ENCODE results near the gene EPS8. TPM values are rescaled to one million over a fixed set of nuclear protein-coding genes. Genes with fewer than 3 reads are reported as not detected.

Gene EPS8
- polyA plus RNA-seq, 1 of the 3 experiments (the other 2 are of a cell fraction) = 19.8 TPM

GRCh38 chr12:15823360-15824128 is 34.4 kb upstream of the EPS8 start:
- no peaks in the 10 kb centered on the region for H3F3A ChIP-seq (replicated peaks; ENCODE audit: insufficient read depth)
- CTCF ChIA-PET = no interaction called here

GRCh38 chr12:15819644-15820437 is 30.7 kb upstream of the EPS8 start:
- Histone ChIP-seq H3K79me2 (ENCODE audit: insufficient read depth) (no peaks in the 10 kb centered on the region), H4K20me1 (ENCODE audit: insufficient read depth) (no peaks in the 10 kb centered on the region), H3K9ac (no peak overlapping the region), H3K27me3 (ENCODE audit: insufficient read depth) (no peaks in the 10 kb centered on the region), H3K4me3 (ENCODE audit: low read depth in 2 of 2, low read length in 1 of 2) (no peak overlapping the region), H3F3A (replicated peaks; ENCODE audit: insufficient read depth) (no peaks in the 10 kb centered on the region), H3K36me3 (replicated peaks in 1 of 2; ENCODE audit: control insufficient read depth in 1 of 2, insufficient read depth in 2 of 2, low read length in 1 of 2) (peaks cover 0 to 3% of the 10 kb centered on the region in 2 experiments), H3K9me2 (no peaks in the 10 kb centered on the region), H3K4me1 (ENCODE audit: control insufficient read depth in 1 of 2, insufficient read depth in 2 of 2, low read depth in 1 of 2, low read length in 1 of 2) (no peaks in the 10 kb centered on the region), H2AFZ (ENCODE audit: low read depth) (no peak overlapping the region), H3K4me2 (no peak overlapping the region), H3K27ac (ENCODE audit: low read depth in 2 of 2, low read length in 1 of 2) (no peak overlapping the region), H3K9me3 (no peaks in the 10 kb centered on the region)
- CTCF ChIA-PET = no interaction called here
- DNase-seq = no peak
- TF ChIP-seq EZH2phosphoT487 (IDR thresholded peaks at IDR 0.05; ENCODE audit: borderline replicate concordance, low read depth) (no peak), RAD21 (IDR thresholded peaks at IDR 0.05; ENCODE audit: low read length) (no peak), TEAD4 (IDR thresholded peaks at IDR 0.05; ENCODE audit: borderline replicate concordance, insufficient read depth) (no peak), CHD2 (IDR thresholded peaks at IDR 0.05; ENCODE audit: low read length, partially characterized antibody) (no peak), ZBTB33 (IDR thresholded peaks at IDR 0.05; ENCODE audit: borderline replicate concordance, low read depth) (no peak), REST (IDR thresholded peaks at IDR 0.05; ENCODE audit: low read depth, low read length) (no peak), SIN3A (IDR thresholded peaks at IDR 0.05; ENCODE audit: borderline replicate concordance, low read depth, low read length) (no peak), JUND (IDR thresholded peaks at IDR 0.05) (no peak), MEF2A (IDR thresholded peaks at IDR 0.05; ENCODE audit: borderline replicate concordance, low read depth) (no peak), RXRA (IDR thresholded peaks at IDR 0.05; ENCODE audit: borderline replicate concordance, low read depth) (no peak), POLR2AphosphoS5 (IDR thresholded peaks at IDR 0.05; ENCODE audit: low read depth, low read length) (no peak), NFIC (IDR thresholded peaks at IDR 0.05; ENCODE audit: borderline replicate concordance) (no peak), PBX3 (IDR thresholded peaks at IDR 0.05) (no peak)
- POLR2A ChIA-PET = no interaction called here
- WGBS (ENCODE audit: low lambda C conversion rate) = 70% methylated on average over 3 of the region's 3 CpGs

More at GRCh38 chr12:15823360-15824128, 34.4 kb upstream of the EPS8 start:
- no peak overlapping the region for H3K4me3 ChIP-seq (ENCODE audit: low read depth in 2 of 2, low read length in 1 of 2)
- no peaks in the 10 kb centered on the region for H3K4me1 ChIP-seq (ENCODE audit: control insufficient read depth in 1 of 2, insufficient read depth in 2 of 2, low read depth in 1 of 2, low read length in 1 of 2)
- H2AFZ ChIP-seq (ENCODE audit: low read depth) = no peak overlapping the region
- TF ChIP-seq GABPA (IDR thresholded peaks at IDR 0.05; ENCODE audit: low read depth) = no peak
- no peak for TF ChIP-seq TAF1 (IDR thresholded peaks at IDR 0.05; ENCODE audit: borderline replicate concordance, low read depth, low read length)
- no peak for TF ChIP-seq NRF1 (IDR thresholded peaks at IDR 0.05; ENCODE audit: low read depth, low read length)
- TF ChIP-seq NFIC (IDR thresholded peaks at IDR 0.05; ENCODE audit: borderline replicate concordance) = no peak
- no peak for TF ChIP-seq RCOR1 (IDR thresholded peaks at IDR 0.05; ENCODE audit: low read length)
- POLR2A ChIA-PET = no interaction called here
- no peaks in the 10 kb centered on the region for H3K9me3 ChIP-seq
- H3K79me2 ChIP-seq (ENCODE audit: insufficient read depth) = no peaks in the 10 kb centered on the region
- no peak overlapping the region for H3K9ac ChIP-seq
- peaks cover 0 to 2% of the 10 kb centered on the region in 2 experiments for H3K36me3 ChIP-seq (replicated peaks in 1 of 2; ENCODE audit: control insufficient read depth in 1 of 2, insufficient read depth in 2 of 2, low read length in 1 of 2)
- no peak for DNase-seq
- H3K9me2 ChIP-seq = no peaks in the 10 kb centered on the region
- no peaks in the 10 kb centered on the region for H3K27me3 ChIP-seq (ENCODE audit: insufficient read depth)
- WGBS (ENCODE audit: low lambda C conversion rate) = 76% methylated on average over 3 of the region's 3 CpGs
- H3K4me2 ChIP-seq = no peak overlapping the region
- no peak overlapping the region for H3K27ac ChIP-seq (ENCODE audit: low read depth in 2 of 2, low read length in 1 of 2)
- H4K20me1 ChIP-seq (ENCODE audit: insufficient read depth) = no peaks in the 10 kb centered on the region

Data from SK-N-SH (cell line).